Measurements from ENCODE around the gene BRWD1.
"Not testable (repeated sequence)": the region's sequence is repeated elsewhere in the genome, so short reads cannot be mapped to it uniquely, and the experiment has no call there.

BRWD1 gene

DNA sequence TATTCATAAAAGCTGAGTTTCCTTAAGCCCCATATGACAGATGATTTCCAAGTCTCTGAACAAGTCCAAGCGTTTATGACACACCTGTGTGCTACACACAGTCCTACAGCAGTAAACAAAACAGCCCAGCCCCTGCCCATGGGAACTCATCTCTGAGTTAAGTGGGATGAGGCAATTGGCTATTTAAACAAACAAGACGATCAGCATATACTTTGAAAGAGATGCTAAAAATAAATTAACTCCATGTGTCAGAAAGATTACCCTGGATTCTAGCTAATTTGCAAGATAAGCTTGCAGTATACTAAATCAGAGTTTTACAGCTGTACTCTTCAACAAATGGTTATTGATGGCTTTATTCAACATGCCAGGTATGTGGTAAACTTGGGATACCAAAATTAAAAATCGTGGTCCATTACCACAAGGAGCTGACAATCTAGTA is 137.1 kb downstream of the BRWD1 start:
- no peak for DNase-seq (ENCODE audit: extremely low read depth in 1 of 2, low read depth in 1 of 2)

DNA sequence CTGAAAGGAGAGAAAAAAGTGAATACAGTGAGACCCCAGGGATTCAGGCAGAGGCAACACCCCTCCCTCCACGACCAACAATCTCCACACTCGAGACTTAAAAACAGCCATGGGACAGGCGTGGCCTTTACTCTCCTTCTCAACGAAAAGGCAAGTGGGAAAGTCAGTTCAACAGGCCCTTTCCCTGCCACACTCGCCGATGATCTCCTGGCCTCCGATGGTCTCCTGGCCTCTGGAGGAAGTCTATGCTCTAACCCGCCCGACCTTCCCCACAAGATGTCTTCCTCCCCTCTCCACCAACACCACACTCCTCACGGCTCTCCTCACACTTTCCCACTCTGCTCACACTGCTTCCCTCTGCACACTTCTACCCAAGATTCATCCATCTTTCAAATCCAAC is 137.8 kb downstream of the BRWD1 start:
- no peak for DNase-seq (ENCODE audit: extremely low read depth in 1 of 2, low read depth in 1 of 2)

DNA sequence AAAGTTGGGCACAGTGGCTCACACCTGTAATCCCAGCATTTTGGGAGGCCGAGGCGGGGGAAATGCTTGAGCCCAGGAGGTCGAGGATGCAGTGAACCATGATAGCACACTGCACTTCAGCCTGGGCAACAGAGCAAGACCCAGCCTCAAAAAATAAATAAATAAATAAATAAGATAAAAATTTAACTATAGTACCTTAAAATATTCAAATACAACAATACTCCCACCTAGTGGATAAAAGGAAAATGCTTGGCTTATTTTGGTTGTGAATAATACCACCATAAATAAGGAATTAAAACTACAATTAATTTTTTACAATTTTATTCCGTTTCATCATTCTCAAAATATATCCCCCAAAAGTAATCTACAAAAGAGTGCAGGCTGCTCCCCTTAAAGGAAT is 138.3 kb downstream of the BRWD1 start:
- DNase-seq (ENCODE audit: extremely low read depth in 1 of 2, low read depth in 1 of 2) = no peak

DNA sequence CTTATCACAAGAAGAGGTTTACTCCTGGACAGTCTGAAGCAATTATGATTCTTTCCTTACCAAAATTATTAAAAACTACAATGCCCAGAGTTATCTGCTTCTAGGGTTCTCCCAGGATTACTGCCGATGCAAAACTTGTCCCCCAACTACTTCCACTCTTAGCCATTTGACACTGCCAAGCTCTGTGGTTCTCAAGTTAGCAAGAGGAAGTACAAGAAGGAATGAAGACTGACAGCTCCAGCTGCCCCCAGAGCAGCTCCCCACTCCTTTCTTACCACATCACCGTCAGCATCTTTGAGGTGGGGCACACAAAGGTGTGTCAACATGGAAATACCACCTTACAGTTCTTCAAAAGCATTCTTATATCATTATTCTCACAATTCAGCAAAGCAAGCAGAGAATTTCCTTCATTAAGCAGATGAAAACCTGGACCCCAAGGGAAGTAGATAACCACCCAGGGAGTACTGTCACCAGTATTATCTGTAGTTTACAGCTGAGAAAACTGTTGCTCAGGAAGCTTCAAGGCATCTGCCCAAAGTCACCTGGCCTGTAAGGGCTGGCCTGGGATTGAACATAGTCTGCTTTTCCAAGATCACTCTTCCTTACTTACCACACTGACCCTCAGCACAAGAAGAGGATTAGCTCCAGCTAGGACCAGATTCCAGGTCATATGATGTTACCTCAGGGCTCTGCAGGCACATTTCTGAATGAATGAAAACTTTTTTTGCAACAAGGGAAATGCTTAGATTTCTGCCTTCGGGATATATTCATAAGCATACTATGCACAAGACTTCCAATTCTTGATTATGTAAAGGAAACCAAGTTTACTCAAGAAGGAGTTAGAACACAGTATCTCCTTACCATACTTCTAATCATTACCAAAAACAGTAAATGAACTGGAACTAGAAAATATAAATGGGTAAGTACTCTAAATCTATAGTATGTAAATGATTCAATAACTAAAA is 139.4 kb downstream of the BRWD1 start:
- no peak for DNase-seq (ENCODE audit: extremely low read depth in 1 of 2, low read depth in 1 of 2)

DNA sequence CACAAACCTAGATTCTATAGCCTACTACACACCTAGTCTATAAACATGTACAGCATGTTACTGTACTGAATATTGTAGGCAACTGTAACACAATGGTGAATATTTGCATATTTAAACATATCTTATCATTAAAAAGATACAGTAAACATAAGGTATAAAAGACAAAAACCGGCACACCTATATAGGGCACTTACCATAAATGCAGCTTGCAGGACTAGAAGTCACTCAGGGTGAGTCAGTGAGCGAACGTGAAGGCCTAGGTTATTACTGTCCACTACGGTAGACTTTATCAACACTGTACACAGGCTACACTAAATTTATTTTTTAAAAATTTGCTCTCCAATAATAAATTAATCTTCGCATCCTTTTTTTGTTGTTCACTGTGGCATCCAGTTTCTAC is 143.5 kb downstream of the BRWD1 start:
- no peak for DNase-seq (ENCODE audit: extremely low read depth in 1 of 2, low read depth in 1 of 2)

DNA sequence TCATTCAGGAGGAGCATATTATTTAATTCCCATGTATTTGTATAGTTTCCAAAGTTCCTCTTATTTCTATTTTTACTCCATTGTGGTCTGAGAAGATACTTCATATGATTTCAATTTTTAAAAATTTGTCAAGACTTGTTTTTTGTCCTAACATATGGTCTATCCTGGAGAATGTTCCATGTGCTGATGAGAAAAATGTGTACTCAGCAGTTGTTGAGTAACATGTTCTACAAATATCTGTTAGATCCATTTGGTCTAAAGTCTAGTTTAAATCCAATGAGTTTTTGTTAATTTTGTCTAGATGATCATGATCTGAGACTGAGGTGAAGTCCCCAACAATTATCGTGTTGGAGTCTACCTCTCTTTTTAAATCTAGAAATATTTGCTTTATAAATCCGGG is 144.6 kb downstream of the BRWD1 start:
- no peak for DNase-seq (ENCODE audit: extremely low read depth in 1 of 2, low read depth in 1 of 2)

DNA sequence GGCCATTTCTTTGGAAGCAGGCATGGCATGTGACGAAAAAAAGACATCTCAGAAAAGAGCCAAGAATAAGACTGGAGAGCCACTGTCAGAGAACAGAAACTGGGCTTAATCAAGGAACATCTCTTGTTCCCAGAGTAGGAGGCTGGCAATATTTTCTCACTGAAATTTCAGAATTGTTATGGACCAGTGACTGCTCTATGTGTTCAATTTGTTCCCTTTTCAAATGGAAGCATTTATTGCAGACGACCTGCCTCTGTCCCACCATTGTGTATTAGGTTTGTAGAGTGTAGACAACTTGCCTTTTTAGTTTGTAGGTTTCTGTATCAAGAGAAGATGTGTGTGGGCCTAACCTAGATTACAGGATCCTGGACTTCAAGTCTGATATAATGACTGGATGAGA is 148.9 kb downstream of the BRWD1 start:
- DNase-seq (ENCODE audit: extremely low read depth in 1 of 2, low read depth in 1 of 2) = no peak

DNA sequence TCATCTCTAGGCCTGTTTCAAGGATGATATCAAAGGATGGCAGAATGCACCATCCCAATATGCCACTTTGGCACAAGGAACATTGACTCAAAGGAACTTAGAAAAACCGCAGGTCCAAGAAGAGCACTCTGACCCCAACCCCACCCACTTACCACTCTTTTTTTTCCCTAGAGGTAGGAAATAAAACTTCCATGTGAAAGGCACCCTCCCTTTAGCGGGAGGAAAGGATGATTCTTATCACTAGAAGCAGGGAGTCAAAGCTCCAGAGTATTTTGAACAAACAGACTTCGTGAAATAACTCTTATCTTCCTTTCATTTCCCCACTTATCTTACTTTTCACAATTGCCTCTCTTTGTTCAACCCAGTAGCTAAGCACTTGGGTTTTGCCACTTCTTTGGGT is 152.4 kb downstream of the BRWD1 start:
- DNase-seq (ENCODE audit: extremely low read depth in 1 of 2, low read depth in 1 of 2) = no peak

DNA sequence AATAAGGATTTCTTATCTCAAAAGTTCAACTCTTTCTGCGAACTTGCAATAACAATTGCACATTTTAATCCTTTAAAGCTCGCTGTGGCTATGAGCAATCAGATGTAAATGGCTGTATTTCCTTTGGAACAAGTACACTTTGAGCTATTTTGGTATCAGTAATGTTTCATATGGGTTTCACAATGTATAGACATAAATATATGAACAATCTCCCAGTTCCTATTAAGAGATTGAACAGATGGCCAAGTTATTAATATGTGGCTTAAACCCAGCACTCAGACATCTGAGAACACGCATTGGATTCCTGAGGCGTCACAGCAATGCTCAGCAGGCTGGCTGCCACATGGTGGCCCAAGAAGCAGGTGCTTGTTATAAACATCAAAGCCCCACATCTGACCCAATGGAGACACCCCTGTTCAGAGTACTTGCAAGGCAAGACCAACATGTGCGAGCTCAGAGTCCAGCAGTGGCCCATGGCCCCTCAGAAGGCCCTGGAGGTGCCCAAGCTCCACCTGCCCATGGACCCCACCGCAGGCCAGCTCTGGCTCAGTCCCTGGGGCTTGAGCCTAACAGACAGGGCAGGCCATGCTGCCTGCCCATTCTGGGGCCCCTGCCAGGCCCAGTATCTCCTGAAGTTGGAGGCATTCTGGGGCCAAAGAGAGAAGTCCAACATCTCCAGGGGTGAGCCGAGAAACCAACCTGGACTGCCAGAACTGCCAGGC is 153.9 kb downstream of the BRWD1 start:
- DNase-seq (ENCODE audit: extremely low read depth in 1 of 2, low read depth in 1 of 2) = no peak

DNA sequence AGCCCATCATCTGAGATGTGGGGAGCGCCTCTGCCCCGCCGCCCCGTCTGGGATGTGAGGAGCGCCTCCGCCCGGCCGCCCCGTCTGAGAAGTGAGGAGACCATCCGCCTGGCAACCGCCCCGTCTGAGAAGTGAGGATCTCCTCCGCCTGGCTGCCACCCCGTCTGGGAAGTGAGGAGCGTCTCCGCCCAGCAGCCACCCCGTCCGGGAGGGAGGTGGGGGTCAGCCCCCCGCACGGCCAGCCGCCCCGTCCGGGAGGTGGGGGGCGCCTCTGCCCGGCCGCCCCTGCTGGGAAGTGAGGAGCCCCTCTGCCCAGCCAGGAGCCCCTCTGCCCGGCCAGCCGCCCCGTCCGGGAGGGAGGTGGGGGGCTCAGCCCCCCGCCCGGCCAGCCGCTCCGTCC is 156.2 kb downstream of the BRWD1 start:
- DNase-seq (ENCODE audit: extremely low read depth in 1 of 2, low read depth in 1 of 2) = not testable (repeated sequence)

DNA sequence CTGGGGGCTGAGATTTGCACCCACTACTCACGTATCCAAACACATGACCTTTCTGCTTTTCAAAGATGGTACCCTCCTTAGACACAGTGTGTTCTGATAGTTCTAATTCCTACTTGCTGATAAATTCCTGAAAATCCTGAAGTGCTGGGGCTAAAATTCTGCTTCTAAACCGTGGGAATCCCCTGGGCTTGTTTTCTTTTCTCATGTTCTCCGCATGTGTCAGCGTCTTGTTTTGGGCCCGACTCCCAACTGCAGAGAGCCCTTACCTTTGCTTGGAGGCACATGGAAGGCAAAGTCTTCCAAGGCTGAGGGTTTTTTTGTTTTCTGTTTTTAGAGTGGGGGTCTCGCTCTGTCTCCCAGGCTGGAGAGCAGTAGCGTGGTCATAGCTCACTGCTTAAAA is 157.4 kb downstream of the BRWD1 start:
- DNase-seq (ENCODE audit: extremely low read depth in 1 of 2, low read depth in 1 of 2) = no peak

DNA sequence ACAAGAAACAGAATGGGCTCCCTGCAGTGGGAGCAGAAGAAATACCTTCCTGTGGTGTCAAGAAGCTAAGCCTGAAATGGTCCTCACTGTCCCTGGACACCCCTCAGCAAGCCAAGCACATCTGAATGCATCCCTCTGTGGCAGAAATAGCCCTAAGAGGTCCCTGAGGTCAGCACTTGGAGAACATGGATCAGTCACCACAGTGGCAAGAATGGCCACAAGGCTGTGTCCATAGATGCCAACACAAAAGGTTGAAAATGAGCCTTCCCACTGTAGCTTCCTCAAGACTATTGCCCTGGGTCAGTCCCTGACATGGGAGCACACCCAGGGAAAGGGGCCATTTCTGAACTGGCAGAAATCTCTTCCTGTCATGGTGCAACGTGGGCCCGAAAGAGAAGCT is 157.9 kb downstream of the BRWD1 start:
- DNase-seq (ENCODE audit: extremely low read depth in 1 of 2, low read depth in 1 of 2) = no peak

DNA sequence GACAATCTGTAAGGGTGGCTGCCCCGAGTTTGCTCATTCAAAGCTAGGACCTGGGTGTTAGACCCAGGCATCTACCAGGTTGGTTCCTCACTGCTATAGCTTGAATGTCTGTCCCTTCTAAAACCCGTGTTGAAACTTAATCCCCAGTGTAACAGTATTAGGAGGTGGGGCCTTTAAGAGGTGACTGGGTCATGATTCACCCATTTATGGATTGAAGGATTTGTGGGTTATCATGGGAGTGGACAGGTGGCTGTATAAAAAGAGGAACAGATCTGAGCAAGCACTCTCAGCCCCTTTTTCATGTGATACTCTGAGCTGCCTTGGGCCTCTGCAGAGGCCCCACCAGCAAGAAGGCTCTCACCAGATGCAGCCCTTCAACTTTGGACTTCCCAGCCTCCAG is 159.6 kb downstream of the BRWD1 start:
- no peak for DNase-seq (ENCODE audit: extremely low read depth in 1 of 2, low read depth in 1 of 2)

DNA sequence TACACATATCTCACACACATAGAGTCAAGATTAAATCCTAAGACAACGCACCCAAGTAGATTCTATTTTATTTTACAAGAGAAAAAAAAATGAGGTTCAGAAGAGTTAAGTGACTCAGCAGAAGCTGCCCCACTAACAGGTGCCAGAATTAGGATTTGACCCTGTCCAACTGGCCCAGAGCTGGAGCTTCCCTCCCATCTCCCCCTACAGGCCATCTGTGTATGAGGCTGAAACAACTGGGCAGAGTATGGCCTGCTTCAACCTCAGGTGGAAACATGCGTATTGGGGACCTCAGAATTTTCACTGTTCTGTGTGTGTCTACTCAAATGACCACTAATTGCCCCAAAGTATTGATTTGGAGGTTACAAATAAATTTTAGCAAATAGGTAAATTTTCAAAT is 160.1 kb downstream of the BRWD1 start:
- no peak for DNase-seq (ENCODE audit: extremely low read depth in 1 of 2, low read depth in 1 of 2)

DNA sequence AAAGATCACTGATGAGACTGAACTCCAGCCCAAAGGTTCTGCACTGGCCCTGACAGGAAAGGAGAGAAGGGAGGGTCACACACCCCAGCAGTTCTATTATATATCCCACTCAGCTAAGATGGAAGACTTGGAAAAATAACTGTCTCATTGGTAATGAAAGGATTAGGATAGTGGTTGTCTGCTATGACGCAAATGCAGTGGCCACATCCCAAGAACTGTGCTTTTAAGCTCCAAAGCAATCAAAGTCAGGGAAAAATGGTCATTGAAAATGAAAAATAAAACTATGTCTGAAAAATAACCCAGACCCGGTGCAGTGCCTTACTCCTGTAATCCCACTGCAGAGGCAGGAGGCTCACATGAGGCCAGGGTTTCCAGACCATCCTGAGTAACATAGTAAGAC is 161.2 kb downstream of the BRWD1 start:
- DNase-seq (ENCODE audit: extremely low read depth in 1 of 2, low read depth in 1 of 2) = no peak

DNA sequence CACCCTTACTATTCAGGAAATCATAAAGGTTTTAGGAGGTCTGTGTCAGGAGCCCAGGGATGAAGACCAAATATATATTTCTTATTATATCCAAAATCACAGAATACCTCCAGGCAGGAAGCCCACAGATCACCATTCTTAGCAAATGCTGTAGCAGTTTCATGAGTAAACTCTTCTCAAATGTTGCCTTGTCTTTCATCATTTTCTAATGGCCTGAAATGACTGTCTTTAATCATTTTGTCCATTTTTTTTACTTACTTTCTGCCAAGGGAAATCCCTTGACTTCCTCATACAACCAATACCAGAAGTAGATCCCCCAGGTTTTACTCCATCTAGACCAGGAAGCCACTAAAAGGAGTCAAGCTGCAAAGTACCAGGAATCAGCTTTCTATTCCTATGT is 162.6 kb downstream of the BRWD1 start:
- no peak for DNase-seq (ENCODE audit: extremely low read depth in 1 of 2, low read depth in 1 of 2)

DNA sequence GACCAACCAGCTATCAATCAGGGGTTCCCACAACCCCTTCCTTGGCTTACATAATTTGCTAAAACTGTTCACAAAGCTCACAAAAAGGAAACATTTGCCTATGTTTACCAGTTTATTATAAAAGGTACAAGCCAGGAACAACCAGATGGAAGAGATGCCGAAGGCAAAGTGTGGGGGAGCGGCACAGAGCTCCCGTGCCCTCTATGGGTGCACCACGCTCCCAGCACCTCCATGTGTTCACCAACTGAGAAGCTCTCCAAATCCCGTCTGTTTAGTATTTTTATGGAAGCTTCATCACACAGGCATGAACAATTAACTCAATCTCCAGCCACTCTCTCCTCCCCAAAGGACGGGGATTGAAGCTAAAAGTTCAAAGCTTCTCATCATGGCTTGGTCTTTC is 163.1 kb downstream of the BRWD1 start:
- DNase-seq (ENCODE audit: extremely low read depth in 1 of 2, low read depth in 1 of 2) = no peak

DNA sequence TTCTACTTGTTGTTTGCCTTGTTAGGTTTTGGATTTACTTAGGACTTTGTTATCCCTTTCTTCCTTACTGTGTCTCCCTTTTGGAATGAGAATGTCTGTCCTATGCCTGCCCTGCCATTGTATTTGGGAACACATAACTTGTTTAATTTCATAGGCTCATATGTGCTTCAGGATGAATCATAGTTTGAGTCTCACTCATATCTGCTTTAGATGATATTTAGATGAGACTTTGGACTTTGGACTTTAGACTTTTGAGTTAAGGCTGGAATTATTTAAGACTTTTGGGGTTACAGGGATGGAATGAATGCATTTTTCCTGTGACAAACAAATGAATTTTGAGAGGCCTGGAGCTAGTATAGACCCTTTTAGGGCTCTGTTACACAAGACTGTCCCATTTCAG is 163.6 kb downstream of the BRWD1 start:
- no peak for DNase-seq (ENCODE audit: extremely low read depth in 1 of 2, low read depth in 1 of 2)

DNA sequence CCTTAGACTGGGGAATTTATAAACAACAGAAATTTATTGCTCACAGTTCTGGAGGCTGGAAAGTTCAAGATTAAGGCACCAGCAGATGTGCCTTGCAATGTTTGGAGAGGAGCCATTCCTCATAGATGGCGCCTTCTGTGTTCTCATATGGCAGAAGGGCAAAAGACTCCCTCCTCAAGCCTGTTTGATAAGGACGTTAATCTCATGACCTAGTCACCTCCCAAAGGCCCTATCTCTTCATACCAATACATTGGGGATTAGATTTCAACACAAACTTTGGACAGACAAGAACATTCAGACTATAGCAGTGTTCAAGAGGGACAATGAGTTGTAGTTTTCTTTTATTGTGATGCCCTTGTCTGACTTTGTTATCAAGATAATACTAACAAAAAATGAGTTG is 164.5 kb downstream of the BRWD1 start:
- DNase-seq (ENCODE audit: extremely low read depth in 1 of 2, low read depth in 1 of 2) = no peak

DNA sequence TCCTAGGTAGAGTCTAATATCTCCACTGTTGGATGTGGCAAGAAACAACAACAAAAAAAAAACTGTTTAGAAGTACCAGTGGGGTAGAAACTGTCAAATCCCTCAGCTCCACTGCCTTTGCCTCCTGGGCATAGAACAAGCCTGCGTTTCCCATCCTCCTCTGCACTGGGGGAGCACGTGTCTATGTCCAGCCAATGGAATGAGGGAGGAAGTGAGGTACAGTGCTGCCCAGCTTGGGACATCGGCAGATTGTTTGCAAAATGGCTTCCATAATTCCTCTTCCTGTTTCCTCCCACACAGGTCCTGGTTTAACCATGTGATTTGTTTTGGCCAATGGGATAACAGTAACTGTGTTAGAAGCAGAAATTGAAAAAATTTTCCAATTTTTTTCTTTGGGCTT is 169.2 kb downstream of the BRWD1 start:
- no peak for DNase-seq (ENCODE audit: extremely low read depth in 1 of 2, low read depth in 1 of 2)

DNA sequence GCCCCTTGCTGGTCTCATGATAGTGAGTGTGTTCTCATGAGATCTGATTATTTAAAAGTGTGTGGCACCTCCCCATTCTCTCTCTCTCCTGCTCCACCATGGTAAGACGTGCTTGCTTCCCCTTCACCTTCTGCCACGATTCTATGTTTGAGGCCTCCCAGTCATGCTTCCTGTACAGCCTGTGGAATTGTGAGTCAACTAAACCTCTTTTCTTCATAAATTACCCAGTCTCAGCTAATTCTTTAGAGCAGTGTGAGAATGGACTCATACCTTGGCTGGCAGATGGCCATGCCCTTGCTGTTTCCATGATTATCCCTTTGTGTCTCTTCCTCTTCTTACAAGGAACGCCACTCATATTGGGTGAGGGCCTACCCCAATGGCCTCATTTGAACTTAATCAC is 170.5 kb downstream of the BRWD1 start:
- no peak for DNase-seq (ENCODE audit: extremely low read depth in 1 of 2, low read depth in 1 of 2)

DNA sequence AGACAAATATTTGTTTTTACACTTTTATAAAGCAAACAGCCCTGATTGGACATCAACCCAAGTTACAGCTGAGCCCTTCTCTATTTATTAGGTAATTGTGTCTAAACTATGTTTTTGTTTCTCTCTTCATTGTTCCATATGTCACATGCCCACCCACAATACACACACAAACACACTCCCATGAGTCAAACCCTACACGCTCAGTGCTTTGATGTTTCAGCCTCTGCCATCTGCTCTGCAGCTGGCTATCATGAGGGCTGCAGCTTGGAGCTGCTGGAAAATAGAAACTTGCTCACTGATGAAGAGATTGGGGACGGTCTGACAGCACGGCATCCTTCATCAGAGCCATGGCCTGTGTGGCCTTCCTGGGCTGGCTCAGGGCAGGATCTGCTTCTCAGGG is 171.9 kb downstream of the BRWD1 start:
- no peak for DNase-seq (ENCODE audit: extremely low read depth in 1 of 2, low read depth in 1 of 2)

Measured in stimulated activated CD8-positive, alpha-beta memory T cell treated with anti-CD3 and anti-CD28 coated beads, Interleukin-7, amount 100 ng/mL, for 48 hours (primary cell).